Astrocyte of the spinal cord (primary cell): ENCODE data around the gene ANKRD18A.

ENCODE experiments used
- DNase-seq: peaks from one replicate; pipeline ENCODE4 v3.0.0; 2011; ENCODE audit warnings: low read depth, low spot score
- H3K4me3 ChIP-seq: 2 replicates; pipeline ENCODE4 v1.5.1; 2011; ENCODE audit warnings: low read depth, mild to moderate bottlenecking, low read length, moderate library complexity
- CTCF ChIP-seq: IDR thresholded peaks from 2 replicates; pipeline ENCODE4 v1.5.1; 2012; ENCODE audit warnings: low read depth, mild to moderate bottlenecking, low read length, inconsistent platforms
- in situ Hi-C: cut with HindIII; loops from 2 replicates; pipeline ENCODE4 v1.10.0; 2017; ENCODE audit warnings: low sequenced_read_pairs

The ANKRD18A gene

GRCh38 chr9:38527503-38527902 lies 92.9 kb downstream of the ANKRD18A start:
- no peak for DNase-seq
- H3K4me3 ChIP-seq: no peak overlapping the region
- in situ Hi-C loops: no loop called here
- TF ChIP-seq CTCF: no peak

GRCh38 chr9:38526591-38526990 lies 93.8 kb downstream of the ANKRD18A start:
- no peak for TF ChIP-seq CTCF
- no peak overlapping the region for H3K4me3 ChIP-seq
- in situ Hi-C loops: no loop called here
- no peak for DNase-seq

GRCh38 chr9:38523121-38523520 lies 97.3 kb downstream of the ANKRD18A start:
- in situ Hi-C loops: no loop called here
- H3K4me3 ChIP-seq: no peak overlapping the region
- DNase-seq: no peak
- no peak for TF ChIP-seq CTCF

GRCh38 chr9:38521762-38522161 lies 98.6 kb downstream of the ANKRD18A start:
- no peak overlapping the region for H3K4me3 ChIP-seq
- in situ Hi-C loops: no loop called here
- no peak for TF ChIP-seq CTCF
- DNase-seq: no peak
